ENCODE results near the gene PRR5L.

- TF ChIP-seq, protein P1, sequence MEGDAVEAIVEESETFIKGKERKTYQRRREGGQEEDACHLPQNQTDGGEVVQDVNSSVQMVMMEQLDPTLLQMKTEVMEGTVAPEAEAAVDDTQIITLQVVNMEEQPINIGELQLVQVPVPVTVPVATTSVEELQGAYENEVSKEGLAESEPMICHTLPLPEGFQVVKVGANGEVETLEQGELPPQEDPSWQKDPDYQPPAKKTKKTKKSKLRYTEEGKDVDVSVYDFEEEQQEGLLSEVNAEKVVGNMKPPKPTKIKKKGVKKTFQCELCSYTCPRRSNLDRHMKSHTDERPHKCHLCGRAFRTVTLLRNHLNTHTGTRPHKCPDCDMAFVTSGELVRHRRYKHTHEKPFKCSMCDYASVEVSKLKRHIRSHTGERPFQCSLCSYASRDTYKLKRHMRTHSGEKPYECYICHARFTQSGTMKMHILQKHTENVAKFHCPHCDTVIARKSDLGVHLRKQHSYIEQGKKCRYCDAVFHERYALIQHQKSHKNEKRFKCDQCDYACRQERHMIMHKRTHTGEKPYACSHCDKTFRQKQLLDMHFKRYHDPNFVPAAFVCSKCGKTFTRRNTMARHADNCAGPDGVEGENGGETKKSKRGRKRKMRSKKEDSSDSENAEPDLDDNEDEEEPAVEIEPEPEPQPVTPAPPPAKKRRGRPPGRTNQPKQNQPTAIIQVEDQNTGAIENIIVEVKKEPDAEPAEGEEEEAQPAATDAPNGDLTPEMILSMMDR (IDR thresholded peaks at IDR 0.05): no peak
- no peak for TF ChIP-seq POLR2A (IDR thresholded peaks at IDR 0.05)
Observed at GRCh38 chr11:36451681-36452080, 155.6 kb downstream of the PRR5L start.

Data from tibial nerve (tissue), 3 donors.